ENCODE measurements around the gene LSM7. TPM values are rescaled to one million over a fixed set of nuclear protein-coding genes. Genes with fewer than 3 reads are reported as not detected.

The LSM7 gene
- total RNA-seq, 3 donors from 2014 or later (not counting 1 experiment from before 2014, with no cell fraction given), result 52.0 to 80.2 (median 77.4) TPM

GRCh38 chr19:2280633-2281264 lies 47.6 kb downstream of the LSM7 start:
- Mint-ChIP-seq H3K4me1 (peaks cover 19 to 38% of the 10 kb centered on the region in 2 donors), H3K27ac (peak overlapping the region; percentile 51 to 69), H3K27me3 (ENCODE audit: low read depth in 2 of 2) (no peaks in the 10 kb centered on the region), H3K36me3 (no peaks in the 10 kb centered on the region), H3K9me3 (no peaks in the 10 kb centered on the region), H3K4me3 (no peak overlapping the region)
- no peak for TF ChIP-seq CTCF (IDR thresholded peaks at IDR 0.05)
- WGBS (ENCODE audit: insufficient coverage), result 78% methylated on average over 25 of the region's 26 CpGs
- intact Hi-C loops (cut with micrococcal nuclease), result no loop called here
- Histone ChIP-seq H3K4me3 (ENCODE audit: low read length) (no peak overlapping the region), H3K36me3 (ENCODE audit: control insufficient read depth, insufficient read depth, low read length) (no peaks in the 10 kb centered on the region), H3K4me1 (ENCODE audit: control insufficient read depth, insufficient read depth, low read length) (peaks cover 30% of the 10 kb centered on the region), H3K27ac (ENCODE audit: low read length) (peak overlapping the region; percentile 19), H3K9me3 (ENCODE audit: control insufficient read depth, insufficient read depth, low read length) (no peaks in the 10 kb centered on the region), H3K27me3 (ENCODE audit: control insufficient read depth, insufficient read depth, low read length) (no peaks in the 10 kb centered on the region)
- DNase-seq, result no peak
- no peak for ATAC-seq

- DNase-seq, result peak in 1 of 2 donors; percentile 22
- Mint-ChIP-seq H3K27ac (peak overlapping the region; percentile 51 to 62), H3K4me3 (peak overlapping the region; percentile 37), H3K27me3 (ENCODE audit: low read depth in 2 of 2) (no peaks in the 10 kb centered on the region), H3K9me3 (no peaks in the 10 kb centered on the region), H3K4me1 (peaks cover 29 to 51% of the 10 kb centered on the region in 2 donors), H3K36me3 (no peaks in the 10 kb centered on the region)
- peaks cover 4% of the 10 kb centered on the region for H3K36me3 ChIP-seq (ENCODE audit: control insufficient read depth, insufficient read depth, low read length)
- peaks cover 49% of the 10 kb centered on the region for H3K4me1 ChIP-seq (ENCODE audit: control insufficient read depth, insufficient read depth, low read length)
- no peak for TF ChIP-seq CTCF (IDR thresholded peaks at IDR 0.05)
- 95% methylated on average over 33 of the region's 33 CpGs for WGBS (ENCODE audit: insufficient coverage)
- H3K9me3 ChIP-seq (ENCODE audit: control insufficient read depth, insufficient read depth, low read length), result no peaks in the 10 kb centered on the region
- intact Hi-C loops (cut with micrococcal nuclease), result loop anchor here (10.0 kb wide), 1 partner anchor 46 kb away; the partner anchor contains the start of genes LSM7 and SPPL2B
- no peak overlapping the region for H3K27ac ChIP-seq (ENCODE audit: low read length)
- no peaks in the 10 kb centered on the region for H3K27me3 ChIP-seq (ENCODE audit: control insufficient read depth, insufficient read depth, low read length)
- no peak overlapping the region for H3K4me3 ChIP-seq (ENCODE audit: low read length)
- ATAC-seq, result no peak
Observed at GRCh38 chr19:2278459-2279158, 49.8 kb downstream of the LSM7 start.

GRCh38 chr19:2277138-2277537 lies 51.2 kb downstream of the LSM7 start:
- intact Hi-C loops (cut with micrococcal nuclease), result loop anchor here (10.0 kb wide), 1 partner anchor 48 kb away; the partner anchor contains the start of genes LSM7 and SPPL2B
- H3K36me3 ChIP-seq (ENCODE audit: control insufficient read depth, insufficient read depth, low read length), result peaks cover 13% of the 10 kb centered on the region
- Mint-ChIP-seq H3K27me3 (ENCODE audit: low read depth in 2 of 2) (no peaks in the 10 kb centered on the region), H3K4me1 (peaks cover 22 to 50% of the 10 kb centered on the region in 2 donors), H3K36me3 (no peaks in the 10 kb centered on the region), H3K4me3 (peak overlapping the region; percentile 59), H3K9me3 (no peaks in the 10 kb centered on the region), H3K27ac (peak overlapping the region; percentile 23 to 51)
- no peaks in the 10 kb centered on the region for H3K9me3 ChIP-seq (ENCODE audit: control insufficient read depth, insufficient read depth, low read length)
- H3K4me3 ChIP-seq (ENCODE audit: low read length), result no peak overlapping the region
- 91% methylated on average over 8 of the region's 9 CpGs for WGBS (ENCODE audit: insufficient coverage)
- no peak overlapping the region for H3K27ac ChIP-seq (ENCODE audit: low read length)
- TF ChIP-seq CTCF (IDR thresholded peaks at IDR 0.05), result no peak
- ATAC-seq, result no peak
- H3K27me3 ChIP-seq (ENCODE audit: control insufficient read depth, insufficient read depth, low read length), result no peaks in the 10 kb centered on the region
- DNase-seq, result peak in 1 of 2 donors; percentile 20
- peaks cover 52% of the 10 kb centered on the region for H3K4me1 ChIP-seq (ENCODE audit: control insufficient read depth, insufficient read depth, low read length)

All from natural killer cell (primary cell).